Esophagus muscularis mucosa (tissue), 3 donors: Measurements from ENCODE around the gene THSD4.

Experiments
- CTCF ChIP-seq, 3 experiments: fragments of 200-600 bp in 2 of 3; fragments of 450-650 bp in 1 of 3; sonication (generic) in 2 of 3; IDR thresholded peaks; one replicate each; pipeline ENCODE4 v1.5.1; 2017 to 2019; ENCODE audit warnings: antibody characterized with exemption in 3 of 3, mild to moderate bottlenecking in 2 of 3, moderate library complexity in 1 of 3
- POLR2A ChIP-seq: fragments of 450-650 bp; IDR thresholded peaks from one replicate; pipeline ENCODE4 v1.6.1; 2017; ENCODE audit warnings: antibody characterized with exemption, moderate library complexity, mild to moderate bottlenecking, low read depth
- POLR2AphosphoS5 ChIP-seq, 2 donors: sonication (generic); formaldehyde crosslinking; IDR thresholded peaks; one replicate each; pipeline ENCODE4 v1.6.1; 2017; ENCODE audit warnings: antibody characterized with exemption in 2 of 2

- no peak for TF ChIP-seq CTCF (IDR thresholded peaks at IDR 0.05)
- TF ChIP-seq POLR2A: no peak
- TF ChIP-seq POLR2AphosphoS5 (IDR thresholded peaks at IDR 0.05): no peak
These were observed 176.5 kb downstream of the THSD4 start for GRCh38 chr15:71291723-71292122.
